NCI-H774 (cell line): ENCODE measurements around the gene ENTPD2.

ENCODE experiments used
- DNase-seq: peaks from one replicate; lab custom pipeline; 2025; lab: John Stamatoyannopoulos, UW

The ENTPD2 gene

GRCh38 chr9:137053944-137054931, at the start of gene ENTPD2:
Gene ENTPD2 (minus strand): TSS chr9:137054061. CDS start chr9:137053997, 64 bp downstream.
- peak; percentile 85 for DNase-seq

- DNase-seq, result no peak
Observed at GRCh38 chr9:137103206-137103999, 49.5 kb upstream of the ENTPD2 start.

DNA sequence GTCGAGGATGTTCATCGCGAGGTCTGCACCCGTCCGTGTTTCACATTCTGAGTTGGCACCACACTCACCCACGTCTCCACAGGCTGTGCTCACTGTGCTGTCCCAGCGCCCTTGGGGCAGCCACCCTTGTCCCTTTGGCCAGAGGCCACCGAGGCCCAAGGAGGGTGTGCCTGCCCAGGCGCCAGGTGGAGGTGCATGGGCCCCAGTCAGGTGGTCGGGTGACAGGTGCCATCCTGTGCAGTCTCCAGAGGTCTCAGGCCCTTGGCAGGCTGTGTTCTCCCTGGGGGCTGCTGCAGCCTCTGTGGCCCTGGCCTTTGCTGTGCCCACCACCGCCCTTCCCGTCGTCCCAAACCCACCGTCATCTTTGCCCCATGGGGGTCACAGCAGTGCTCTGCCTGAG, 45.4 kb upstream of the ENTPD2 start:
- DNase-seq, result no peak

DNA sequence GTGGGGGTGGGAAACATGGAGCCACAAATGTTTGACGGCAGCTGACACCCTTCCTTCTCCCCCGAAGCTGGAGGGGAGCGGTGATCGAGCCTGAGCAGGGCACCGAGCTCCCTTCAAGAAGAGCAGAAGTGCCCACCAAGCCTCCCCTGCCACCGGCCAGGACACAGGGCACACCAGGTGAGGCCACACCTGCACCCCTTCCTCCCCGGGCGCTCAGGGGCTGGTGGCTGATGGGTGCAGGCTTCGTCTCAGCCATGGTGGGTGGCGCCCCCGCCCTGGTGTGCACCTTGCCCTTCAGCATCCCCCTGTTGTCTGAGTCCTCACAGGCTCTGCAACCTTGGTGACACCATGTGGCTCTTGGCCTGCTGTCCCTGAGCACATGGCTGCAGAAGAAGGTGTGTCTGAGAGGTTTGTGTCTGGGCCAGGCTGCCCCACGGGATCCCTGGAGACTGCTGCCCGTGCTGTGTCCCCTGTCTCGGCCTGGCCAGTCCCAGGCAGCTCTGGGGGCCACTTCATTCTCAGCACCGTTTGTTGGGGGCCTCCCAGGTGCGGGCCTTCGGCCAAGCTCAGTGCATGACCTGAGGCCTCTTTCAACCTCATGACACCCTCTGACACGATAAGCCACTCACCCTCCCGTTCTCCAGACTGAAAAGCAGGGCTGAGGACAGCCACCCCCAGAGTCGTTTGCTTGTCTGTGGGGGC, 44.1 kb upstream of the ENTPD2 start:
- no peak for DNase-seq

DNA sequence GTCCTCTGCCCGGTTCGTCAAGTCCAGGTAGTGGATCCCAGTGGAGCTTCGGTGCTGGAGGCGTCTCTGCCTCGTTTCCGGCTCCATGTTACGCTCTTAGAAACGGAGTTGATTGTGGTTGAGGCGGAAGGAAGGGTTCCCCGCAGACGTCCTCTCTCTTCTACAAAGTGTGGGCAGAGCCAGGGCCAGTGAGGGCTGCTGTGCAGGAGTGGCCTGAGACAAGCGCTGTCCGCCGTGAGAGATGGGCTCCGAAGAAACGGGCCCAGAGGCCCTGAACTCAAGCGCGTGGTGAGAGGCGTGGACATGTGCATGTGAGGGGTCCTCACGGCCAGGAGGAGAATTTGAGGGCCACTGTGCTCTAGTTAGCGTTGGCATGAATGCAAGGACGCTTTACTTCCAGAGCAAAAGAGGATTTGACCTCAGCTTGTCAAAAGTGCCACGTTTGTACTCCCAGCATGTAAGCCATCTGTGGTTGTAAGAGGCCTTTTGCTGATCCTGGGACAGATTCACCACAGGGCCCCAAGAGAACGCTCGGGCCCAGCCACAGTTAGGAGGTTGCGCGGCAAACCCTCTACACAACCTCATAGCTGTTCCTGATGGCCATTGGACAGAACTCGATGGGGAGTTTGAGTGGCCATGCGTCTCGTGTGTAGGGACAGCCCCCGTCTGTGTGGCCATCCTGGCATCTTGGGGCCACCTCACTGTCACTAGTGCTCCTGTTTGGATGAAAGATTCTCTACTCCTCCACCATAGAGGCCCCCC, 43.1 kb upstream of the ENTPD2 start:
- no peak for DNase-seq

- DNase-seq, result no peak
Observed at GRCh38 chr9:137095664-137096517, 42.0 kb upstream of the ENTPD2 start.

DNA sequence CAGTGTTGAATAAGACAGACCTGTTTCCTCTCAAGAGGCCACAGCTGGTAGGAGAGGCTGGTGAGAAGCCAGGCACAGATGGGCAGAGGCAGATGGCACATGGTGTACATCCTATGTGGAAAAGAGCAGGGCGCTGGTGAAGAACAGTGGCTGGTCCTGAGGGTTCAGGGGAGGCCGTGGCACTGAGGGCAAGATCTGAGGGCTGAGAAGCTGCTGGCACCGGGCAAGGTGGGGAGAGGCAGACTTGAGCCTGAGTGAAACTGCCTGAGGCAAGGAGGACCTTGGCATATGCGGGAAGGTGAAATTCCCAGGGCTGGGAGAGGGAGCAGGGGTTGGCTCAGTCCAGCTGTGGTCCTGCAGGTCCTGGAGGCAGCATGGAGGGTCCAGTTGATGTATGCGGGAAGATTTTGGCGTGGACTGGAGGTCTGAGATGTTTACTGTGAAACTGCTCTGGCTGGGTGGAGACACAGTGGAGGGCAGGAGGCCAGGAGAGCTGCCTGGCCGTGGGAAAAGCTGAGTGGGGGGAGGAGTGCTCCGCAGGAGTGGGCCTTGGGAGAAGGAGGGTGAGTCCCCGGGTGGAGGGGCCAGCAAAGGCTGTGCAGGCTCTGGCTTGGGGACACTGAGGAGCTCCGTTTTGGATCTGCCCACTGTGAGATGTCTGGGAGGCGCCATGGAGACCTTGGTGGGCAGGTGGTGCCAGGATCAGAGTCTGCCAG, 35.5 kb upstream of the ENTPD2 start:
- DNase-seq, result no peak

- DNase-seq, result no peak
Observed at GRCh38 chr9:137088121-137088520, 34.3 kb upstream of the ENTPD2 start.

DNA sequence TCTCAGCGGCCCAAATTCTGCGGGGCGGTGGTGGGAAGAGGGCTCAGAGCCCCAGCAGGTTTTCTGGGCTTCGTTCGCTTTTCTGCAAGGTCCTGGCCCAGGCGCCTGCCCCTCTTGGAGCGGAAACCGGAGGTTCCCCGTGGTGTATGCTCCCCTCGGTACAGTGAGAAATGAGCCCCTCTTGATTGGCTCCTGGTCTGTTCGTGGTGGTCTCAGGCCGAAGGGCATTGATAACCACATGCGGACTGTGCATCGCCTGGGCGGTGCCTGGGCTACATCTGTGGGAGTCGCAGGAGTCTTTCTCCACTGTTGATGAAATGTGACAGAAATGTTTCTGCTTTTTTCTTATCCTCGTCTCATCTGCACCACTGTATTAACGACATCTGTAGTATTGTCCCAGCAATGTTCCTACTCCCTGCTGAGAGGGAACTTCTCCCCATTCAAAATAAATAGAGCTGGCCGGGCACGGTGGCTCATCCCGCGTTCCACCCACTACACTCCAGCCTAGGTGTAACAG, 33.6 kb upstream of the ENTPD2 start:
- no peak for DNase-seq

DNA sequence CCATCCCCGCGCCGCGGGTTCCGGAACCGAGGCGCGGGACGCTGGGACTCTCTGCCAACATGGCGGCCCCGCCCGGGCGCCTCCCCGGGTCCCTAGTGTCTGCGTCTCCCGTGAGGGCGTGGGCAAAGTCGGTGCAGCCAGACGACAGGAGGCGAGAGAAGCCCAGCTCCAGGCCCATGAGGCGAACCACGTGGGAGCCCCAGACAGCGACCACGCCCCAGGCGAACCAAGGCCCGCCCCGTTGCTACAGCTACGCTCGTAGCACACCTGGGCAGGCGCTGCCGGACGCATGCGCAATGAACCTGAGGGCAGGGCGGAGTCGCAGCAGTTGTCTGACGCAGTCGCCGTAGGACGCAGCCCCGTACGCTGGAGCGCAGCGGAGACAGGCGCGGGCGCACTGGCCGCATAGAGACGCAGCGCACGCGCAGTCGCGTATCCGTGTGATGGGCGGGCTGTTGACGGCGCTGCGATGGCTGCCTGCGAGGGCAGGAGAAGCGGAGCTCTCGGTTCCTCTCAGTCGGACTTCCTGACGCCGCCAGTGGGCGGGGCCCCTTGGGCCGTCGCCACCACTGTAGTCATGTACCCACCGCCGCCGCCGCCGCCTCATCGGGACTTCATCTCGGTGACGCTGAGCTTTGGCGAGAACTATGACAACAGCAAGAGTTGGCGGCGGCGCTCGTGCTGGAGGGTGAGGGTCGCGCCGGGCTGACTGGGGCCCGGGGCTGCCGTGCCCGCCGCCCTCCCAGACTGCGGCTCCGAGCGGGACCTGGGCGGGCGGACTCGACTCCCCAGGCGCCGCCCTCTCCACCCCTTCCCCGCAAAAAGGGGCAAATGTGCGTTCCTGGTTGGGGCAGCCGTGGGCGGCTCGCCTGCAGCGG, 32.9 kb upstream of the ENTPD2 start, which contains the start of gene MAN1B1:
MAN1B1 (plus strand) TSS at position 455 of the 878 bp plus-strand sequence; CDS start at position 470, 15 bp downstream.
- peak; percentile 99 for DNase-seq

DNA sequence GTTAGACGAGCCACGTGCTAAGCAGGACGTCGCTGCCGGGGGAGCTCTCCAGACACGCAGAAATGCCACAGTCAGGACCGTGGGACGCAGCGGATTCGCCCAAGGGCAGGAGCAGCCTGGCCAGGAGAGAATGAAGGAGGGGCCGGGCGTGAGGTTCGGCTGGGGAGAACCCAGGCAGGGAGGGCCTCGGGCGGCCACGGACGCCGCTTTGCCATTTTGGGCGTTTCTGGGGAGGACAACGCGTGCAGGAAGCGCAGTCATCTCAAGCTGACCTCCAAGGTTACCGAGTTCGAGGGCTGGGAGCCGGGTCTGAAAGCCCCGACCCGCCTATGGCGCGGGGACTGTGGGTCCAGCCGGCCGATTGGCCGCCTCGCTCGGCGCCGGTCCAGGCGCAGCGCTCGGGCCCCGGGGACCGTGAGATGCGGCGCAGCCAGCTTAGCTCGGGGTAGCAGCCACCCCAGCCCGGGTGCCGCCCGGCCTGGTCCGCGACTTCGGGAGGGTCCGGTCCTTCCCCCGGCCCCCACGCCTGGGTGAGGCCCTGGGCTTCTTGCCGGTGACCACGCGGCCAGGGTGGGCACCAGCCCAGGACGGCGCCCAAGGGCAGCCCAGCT, 32.2 kb upstream of the ENTPD2 start:
- DNase-seq, result no peak

- DNase-seq, result no peak
Observed at GRCh38 chr9:137084526-137084925, 30.7 kb upstream of the ENTPD2 start.

DNA sequence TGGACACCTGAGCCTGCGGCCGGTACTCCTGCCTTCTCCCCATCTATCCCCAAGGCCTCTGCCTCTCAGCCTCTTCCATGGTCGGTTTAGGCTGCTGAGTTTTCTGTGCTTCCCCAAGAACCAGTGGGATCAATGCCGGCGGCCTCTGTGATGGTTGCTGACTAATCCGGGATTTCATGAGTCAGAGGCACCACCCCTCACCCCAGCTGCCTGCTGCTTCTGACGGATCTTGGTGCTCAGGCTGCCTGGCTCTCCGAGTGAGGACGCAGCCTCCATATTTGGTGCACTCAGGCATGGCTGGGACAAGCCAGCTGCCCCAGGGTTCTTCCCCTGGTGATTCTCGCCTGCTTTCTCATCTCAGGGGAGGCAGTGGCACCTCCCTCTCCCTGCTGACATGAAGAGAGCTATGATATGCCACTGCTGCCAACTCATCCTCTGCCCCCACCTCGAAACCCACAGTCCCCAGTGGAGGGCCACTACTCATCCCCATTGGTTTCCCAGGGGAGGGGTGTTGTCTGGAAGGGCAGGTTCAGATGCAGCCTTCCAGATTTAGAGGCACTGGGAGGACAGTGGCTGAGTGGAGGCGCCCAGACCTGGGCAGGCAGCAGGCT, 29.6 kb upstream of the ENTPD2 start:
- no peak for DNase-seq

DNA sequence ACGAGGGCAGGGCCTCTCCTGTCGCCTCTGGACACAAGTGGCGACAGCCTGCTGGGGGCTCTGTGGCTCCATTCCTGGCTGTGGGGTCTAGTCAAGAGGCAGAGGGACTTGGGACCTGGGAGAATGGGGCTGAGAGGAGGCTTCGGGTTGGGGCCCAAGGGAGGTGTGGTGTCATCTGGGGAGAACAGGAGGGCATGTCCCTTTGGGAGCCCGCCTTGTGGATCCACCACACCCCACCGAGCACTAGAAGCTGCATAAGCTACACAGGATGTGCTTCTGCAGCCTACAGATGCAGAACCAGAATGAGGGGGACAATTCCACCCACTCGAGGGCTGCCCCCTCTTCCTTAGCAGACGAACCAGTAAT, 29.0 kb upstream of the ENTPD2 start:
- DNase-seq, result no peak

GRCh38 chr9:137082222-137082924, 28.5 kb upstream of the ENTPD2 start:
- no peak for DNase-seq

DNA sequence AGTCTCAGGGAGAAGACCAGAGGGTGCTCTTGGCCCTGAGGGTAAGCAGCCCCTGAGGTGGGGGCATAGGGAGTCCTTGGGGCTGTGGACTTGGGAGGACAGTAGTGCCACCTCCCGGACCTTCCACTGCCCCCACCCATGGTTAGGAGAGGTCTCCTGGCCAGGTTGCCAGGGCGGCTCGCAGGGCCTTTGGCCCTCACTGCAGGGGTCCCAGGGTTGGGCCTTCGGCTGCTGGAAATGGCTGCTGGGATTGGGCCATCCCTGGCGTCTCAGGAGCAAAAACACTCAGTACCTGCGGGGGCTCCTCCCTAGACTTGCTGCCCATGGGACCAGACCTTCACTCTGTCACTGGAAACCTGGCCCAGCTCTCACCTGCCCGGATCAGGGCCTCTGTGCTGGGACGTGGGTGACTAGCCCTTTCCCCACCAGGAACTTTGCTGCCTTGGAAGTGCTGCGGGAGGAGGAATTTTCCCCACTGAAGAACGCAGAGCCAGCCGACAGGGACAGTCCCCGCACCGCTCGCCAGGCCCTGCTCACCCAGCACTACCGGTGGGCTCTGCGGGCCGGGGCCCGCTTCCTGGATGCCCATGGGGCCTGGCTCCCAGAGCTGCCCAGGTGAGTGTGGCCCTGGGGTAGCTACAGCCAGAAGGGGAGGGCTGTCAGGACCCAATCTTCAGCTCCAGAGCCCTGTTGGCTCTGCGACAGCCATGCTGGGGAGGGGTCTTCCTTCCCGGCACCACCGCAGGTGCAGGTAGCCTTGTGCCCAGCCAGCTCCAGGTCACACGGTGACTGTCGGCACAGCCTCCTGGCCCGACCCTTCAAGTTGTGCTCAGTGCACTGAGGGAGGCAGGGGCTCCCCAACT, 26.6 kb upstream of the ENTPD2 start:
- no peak for DNase-seq
